GM12891 (cell line): ENCODE data around the gene FAM3D.
A peak's percentile ranks its signal among the peaks of the same experiment; 100 is the strongest.

Experiments used
- POLR2A ChIP-seq: IDR thresholded peaks from 2 replicates; pipeline ENCODE4 v1.6.1; 2011; ENCODE audit warnings: low read depth, low read length, control low read depth
- POLR2AphosphoS5 ChIP-seq: IDR thresholded peaks from 2 replicates; pipeline ENCODE4 v1.6.1; 2011; ENCODE audit warnings: low read depth, low read length, control low read depth
- POU2F2 ChIP-seq: IDR thresholded peaks from 2 replicates; pipeline ENCODE4 v1.6.1; 2011; ENCODE audit warnings: low read depth, mild to moderate bottlenecking, control low read depth, low read length, moderate library complexity
- SPI1 ChIP-seq: IDR thresholded peaks from 2 replicates; pipeline ENCODE4 v1.6.1; 2011; ENCODE audit warnings: low read depth, low read length, control low read depth
- TAF1 ChIP-seq: IDR thresholded peaks from 2 replicates; pipeline ENCODE4 v1.6.1; 2011; ENCODE audit warnings: low read depth, low read length, control low read depth

DNA sequence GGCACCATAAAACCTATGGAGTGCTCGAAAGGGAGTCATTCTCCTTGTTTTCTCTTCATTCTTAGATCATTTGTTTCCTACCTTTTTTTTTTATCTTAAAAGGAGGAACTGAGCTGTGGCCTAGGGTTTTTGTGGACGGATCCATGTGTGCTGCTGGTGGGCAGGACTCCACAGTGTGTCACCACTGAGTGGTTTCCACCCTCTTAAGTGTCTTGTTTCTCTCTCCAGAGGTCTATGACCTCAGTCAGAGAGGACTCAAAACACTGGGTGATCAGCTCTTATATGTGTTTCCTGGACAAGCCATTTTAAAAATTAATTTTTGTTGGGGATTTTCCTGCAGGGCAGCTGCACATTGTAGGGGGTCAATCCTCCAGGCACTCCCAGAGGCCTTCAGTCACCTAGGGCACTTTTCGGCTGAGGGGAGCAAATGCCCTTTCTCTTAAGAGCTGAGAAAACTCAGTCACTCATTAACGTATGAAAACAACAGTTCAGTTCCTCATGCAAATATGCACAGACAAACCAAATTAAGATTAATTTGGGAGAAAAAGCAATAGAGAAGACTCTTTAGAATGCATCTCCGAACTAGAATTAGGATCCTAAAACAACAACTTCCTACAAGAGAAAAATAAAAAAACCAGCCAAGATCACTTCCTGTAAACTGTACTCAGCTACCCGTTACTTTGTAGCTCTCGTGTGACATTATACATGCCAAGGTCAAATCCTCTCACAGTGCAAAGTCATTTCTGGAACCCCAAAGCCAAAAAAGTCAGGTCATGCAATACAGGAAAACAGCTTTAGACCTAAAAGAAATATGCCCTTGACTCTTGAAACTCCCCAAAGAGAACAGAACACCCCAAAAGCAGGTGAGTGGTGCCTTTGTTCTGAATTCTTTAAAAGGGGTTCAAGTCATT is 27.6 kb upstream of the FAM3D start:
- TF ChIP-seq POLR2A: no peak
- no peak for TF ChIP-seq POLR2AphosphoS5
- no peak for TF ChIP-seq TAF1
- peak; percentile 1; the same call in 1 of the 2 replicates for TF ChIP-seq SPI1
- no peak for TF ChIP-seq POU2F2
